BE2C (cell line): ENCODE data around the gene CHDH.
A peak's percentile ranks its signal among the peaks of the same experiment; 100 is the strongest.

ENCODE experiments used
- DNase-seq: peaks from one replicate; pipeline ENCODE4 v3.0.0-alpha.2; 2020
- H3K27me3 ChIP-seq: fragments of 250-450 bp; sonication (Bioruptor Pico); 2 replicates; pipeline ENCODE4 v1.5.1; 2020; ENCODE audit warnings: mild to moderate bottlenecking
- H3K36me3 ChIP-seq: fragments of 250-450 bp; sonication (Bioruptor Pico); 2 replicates; pipeline ENCODE4 v1.5.1; 2020; ENCODE audit warnings: mild to moderate bottlenecking
- H3K4me1 ChIP-seq: fragments of 250-450 bp; sonication (Bioruptor Pico); 2 replicates; pipeline ENCODE4 v1.5.1; 2020
- H3K4me3 ChIP-seq: 2 replicates; pipeline ENCODE4 v1.5.1; 2011; ENCODE audit warnings: low read depth, low read length
- H3K9me3 ChIP-seq: fragments of 250-450 bp; sonication (Bioruptor Pico); 2 replicates; pipeline ENCODE4 v1.5.1; 2020
- CTCF ChIP-seq: IDR thresholded peaks from 2 replicates; pipeline ENCODE4 v1.5.1; 2012; ENCODE audit warnings: mild to moderate bottlenecking, low read depth, low read length

The CHDH gene

GRCh38 chr3:53887446-53887845 is 41.2 kb upstream of the CHDH start:
- Histone ChIP-seq H3K4me3 (no peak overlapping the region), H3K27me3 (no peaks in the 10 kb centered on the region), H3K9me3 (no peaks in the 10 kb centered on the region), H3K36me3 (peaks cover 3% of the 10 kb centered on the region; the same call in 1 of the 2 replicates), H3K4me1 (no peaks in the 10 kb centered on the region)
- TF ChIP-seq CTCF: no peak
- no peak for DNase-seq

GRCh38 chr3:53885239-53885638 is 39.0 kb upstream of the CHDH start:
- Histone ChIP-seq H3K4me1 (0 out of 2 replicates have a peak, but pooled peaks cover 3% of the 10 kb centered on the region), H3K27me3 (no peaks in the 10 kb centered on the region), H3K36me3 (peaks cover 3% of the 10 kb centered on the region; the same call in 1 of the 2 replicates), H3K9me3 (no peaks in the 10 kb centered on the region), H3K4me3 (no peak overlapping the region)
- no peak for DNase-seq
- no peak for TF ChIP-seq CTCF

- no peaks in the 10 kb centered on the region for H3K27me3 ChIP-seq
- H3K4me1 ChIP-seq: 0 out of 2 replicates have a peak, but pooled peaks cover 3% of the 10 kb centered on the region
- no peak for TF ChIP-seq CTCF
- H3K4me3 ChIP-seq: no peak overlapping the region
- peaks cover 6% of the 10 kb centered on the region for H3K36me3 ChIP-seq
- DNase-seq: no peak
- H3K9me3 ChIP-seq: no peaks in the 10 kb centered on the region
Measured at GRCh38 chr3:53884623-53885022, 38.4 kb upstream of the CHDH start.

GRCh38 chr3:53883008-53883407 is 36.8 kb upstream of the CHDH start:
- Histone ChIP-seq H3K4me3 (no peak overlapping the region), H3K36me3 (peaks cover 4% of the 10 kb centered on the region), H3K27me3 (no peaks in the 10 kb centered on the region), H3K4me1 (0 out of 2 replicates have a peak, but pooled peaks cover 3% of the 10 kb centered on the region), H3K9me3 (no peaks in the 10 kb centered on the region)
- no peak for TF ChIP-seq CTCF
- no peak for DNase-seq

GRCh38 chr3:53881691-53882593 is 35.7 kb upstream of the CHDH start, which contains the start of gene ACTR8:
Gene ACTR8 (minus strand): TSS chr3:53882152. CDS start chr3:53882101, 51 bp downstream.
- DNase-seq: peak; percentile 83
- Histone ChIP-seq H3K4me3 (peak within 1 kb of the TSS; percentile 72), H3K4me1 (0 out of 2 replicates have a peak, but pooled peaks cover 3% of the 10 kb centered on the region), H3K9me3 (no peaks in the 10 kb centered on the region), H3K36me3 (peaks cover 9% of the 10 kb centered on the region; the same call in 1 of the 2 replicates), H3K27me3 (no peaks in the 10 kb centered on the region)
- no peak for TF ChIP-seq CTCF
